ENCODE results near the gene NAPEPLD. TPM values are rescaled to one million over a fixed set of nuclear protein-coding genes. Genes with fewer than 3 reads are reported as not detected.

Gene NAPEPLD
- total RNA-seq, 4 donors from 2014 or later: 1.5 to 8.4 (median 4.7) TPM

- DNase-seq: no peak
- intact Hi-C loops (cut with DNase I): no loop called here
- Histone ChIP-seq H3K4me3 (no peak overlapping the region), H3K36me3 (peaks cover 0 to 24% (median 0%) of the 10 kb centered on the region in 3 donors), H3K27ac (no peak overlapping the region), H3K27me3 (peaks cover 0 to 6% (median 0%) of the 10 kb centered on the region in 4 donors), H3K4me1 (no peaks in the 10 kb centered on the region), H3K9me3 (no peaks in the 10 kb centered on the region)
- TF ChIP-seq POLR2A (IDR thresholded peaks at IDR 0.05): no peak
- TF ChIP-seq, protein P1, sequence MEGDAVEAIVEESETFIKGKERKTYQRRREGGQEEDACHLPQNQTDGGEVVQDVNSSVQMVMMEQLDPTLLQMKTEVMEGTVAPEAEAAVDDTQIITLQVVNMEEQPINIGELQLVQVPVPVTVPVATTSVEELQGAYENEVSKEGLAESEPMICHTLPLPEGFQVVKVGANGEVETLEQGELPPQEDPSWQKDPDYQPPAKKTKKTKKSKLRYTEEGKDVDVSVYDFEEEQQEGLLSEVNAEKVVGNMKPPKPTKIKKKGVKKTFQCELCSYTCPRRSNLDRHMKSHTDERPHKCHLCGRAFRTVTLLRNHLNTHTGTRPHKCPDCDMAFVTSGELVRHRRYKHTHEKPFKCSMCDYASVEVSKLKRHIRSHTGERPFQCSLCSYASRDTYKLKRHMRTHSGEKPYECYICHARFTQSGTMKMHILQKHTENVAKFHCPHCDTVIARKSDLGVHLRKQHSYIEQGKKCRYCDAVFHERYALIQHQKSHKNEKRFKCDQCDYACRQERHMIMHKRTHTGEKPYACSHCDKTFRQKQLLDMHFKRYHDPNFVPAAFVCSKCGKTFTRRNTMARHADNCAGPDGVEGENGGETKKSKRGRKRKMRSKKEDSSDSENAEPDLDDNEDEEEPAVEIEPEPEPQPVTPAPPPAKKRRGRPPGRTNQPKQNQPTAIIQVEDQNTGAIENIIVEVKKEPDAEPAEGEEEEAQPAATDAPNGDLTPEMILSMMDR (IDR thresholded peaks at IDR 0.05): no peak
- WGBS, 2 donors: 65 to 75% methylated on average over 9 of the region's 9 CpGs
Measured at GRCh38 chr7:103130901-103131624, 17.8 kb downstream of the NAPEPLD start.

- no peak for DNase-seq
- H3K27ac ChIP-seq: no peak overlapping the region
- WGBS, 2 donors: 80 to 82% methylated on average over 6 of the region's 6 CpGs
- intact Hi-C loops (cut with DNase I): no loop called here
- H3K4me3 ChIP-seq: no peak overlapping the region
- no peaks in the 10 kb centered on the region for H3K9me3 ChIP-seq
- no peaks in the 10 kb centered on the region for H3K4me1 ChIP-seq
- no peak for TF ChIP-seq POLR2A (IDR thresholded peaks at IDR 0.05)
- TF ChIP-seq, protein P1 (IDR thresholded peaks at IDR 0.05): no peak
- peaks cover 0 to 33% (median 0%) of the 10 kb centered on the region in 3 donors for H3K36me3 ChIP-seq
- H3K27me3 ChIP-seq: no peaks in the 10 kb centered on the region
Measured at GRCh38 chr7:103129702-103130549, 19.0 kb downstream of the NAPEPLD start.

DNA sequence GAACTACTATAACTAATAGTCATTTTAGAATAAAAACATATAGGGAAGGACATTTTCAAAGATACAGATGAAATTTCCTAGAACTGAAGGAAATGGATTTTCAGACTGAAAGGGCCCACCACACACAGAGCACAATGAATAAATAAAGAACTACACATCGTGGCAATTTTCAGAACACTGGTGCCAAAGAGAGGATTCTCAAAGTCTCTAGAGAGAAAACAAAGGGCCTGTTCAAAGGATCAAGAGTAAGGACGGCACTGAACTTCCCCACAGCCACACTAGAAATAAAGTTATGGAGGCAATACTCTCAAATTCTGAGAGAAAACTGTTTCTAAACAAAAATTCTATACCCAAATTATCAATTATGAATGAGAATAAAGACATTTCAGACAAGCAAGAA lies 21.9 kb downstream of the NAPEPLD start:
- H3K4me1 ChIP-seq: no peaks in the 10 kb centered on the region
- intact Hi-C loops (cut with DNase I): no loop called here
- TF ChIP-seq, protein P1 (IDR thresholded peaks at IDR 0.05): no peak
- no peak for TF ChIP-seq POLR2A (IDR thresholded peaks at IDR 0.05)
- H3K4me3 ChIP-seq: no peak overlapping the region
- H3K36me3 ChIP-seq: peaks cover 0 to 42% (median 0%) of the 10 kb centered on the region in 3 donors
- H3K9me3 ChIP-seq: no peaks in the 10 kb centered on the region
- no peaks in the 10 kb centered on the region for H3K27me3 ChIP-seq
- WGBS, 2 donors: 73 to 84% methylated on average over 2 of the region's 2 CpGs
- DNase-seq: no peak
- no peak overlapping the region for H3K27ac ChIP-seq

- WGBS, 2 donors: 76 to 77% methylated on average over 6 of the region's 6 CpGs
Measured at GRCh38 chr7:103124429-103124979, 24.4 kb downstream of the NAPEPLD start.

More at GRCh38 chr7:103124429-103124979, 24.4 kb downstream of the NAPEPLD start:
- Histone ChIP-seq H3K4me1 (no peaks in the 10 kb centered on the region), H3K4me3 (no peak overlapping the region), H3K9me3 (no peaks in the 10 kb centered on the region), H3K36me3 (peaks cover 0 to 61% (median 0%) of the 10 kb centered on the region in 3 donors), H3K27ac (no peak overlapping the region), H3K27me3 (no peaks in the 10 kb centered on the region)
- no peak for TF ChIP-seq POLR2A (IDR thresholded peaks at IDR 0.05)
- TF ChIP-seq, protein P1 (IDR thresholded peaks at IDR 0.05): no peak
- intact Hi-C loops (cut with DNase I): no loop called here
- DNase-seq: no peak
